OCI-LY7 (cell line): ENCODE measurements around the gene KRTAP5-6. TPM values are rescaled to one million over a fixed set of nuclear protein-coding genes. Genes with fewer than 3 reads are reported as not detected.
A peak's percentile ranks its signal among the peaks of the same experiment; 100 is the strongest.

Experiments
- BruUV-seq: library from RNA; stranded (reverse); fragments of 400-500 nt; replicated peaks from 2 replicates; lab custom pipeline; 2021; lab: Mats Ljungman, UMichigan
- CTCF ChIA-PET: fragments of 300-600 bp; sonication (Branson Sonifier 250); formaldehyde crosslinking; loops from one replicate; lab custom pipeline; 2022; ENCODE audit warnings: antibody characterized with exemption; ENCODE audit not compliant: unreplicated experiment; lab: Charles Lee
- POLR2A ChIA-PET: fragments of 300-600 bp; sonication (Branson Sonifier 250); formaldehyde crosslinking; loops from one replicate; lab custom pipeline; 2022; ENCODE audit warnings: antibody characterized with exemption; lab: Charles Lee
- DNase-seq: peaks from one replicate; pipeline ENCODE4 v3.0.0-alpha.2; 2015; ENCODE audit warnings: low spot score
- H2AFZ ChIP-seq: fragments of 200-600 bp; sonication (generic), shearing (Covaris generic); 2 replicates; pipeline ENCODE4 v1.6.1; 2014; ENCODE audit warnings: mild to moderate bottlenecking, antibody characterized with exemption, low read length, moderate library complexity
- H3K27ac ChIP-seq: fragments of 200-600 bp; sonication (generic); 2 replicates; pipeline ENCODE4 v1.5.1; 2014; ENCODE audit warnings: mixed run types, low read depth, mild to moderate bottlenecking, moderate library complexity, low read length, inconsistent platforms; ENCODE audit not compliant: poor library complexity, severe bottlenecking
- H3K36me3 ChIP-seq: fragments of 200-600 bp; sonication (generic); 2 replicates; pipeline ENCODE4 v1.6.1; 2014; ENCODE audit warnings: mild to moderate bottlenecking, antibody characterized with exemption, low read length, moderate library complexity, mixed read lengths; ENCODE audit not compliant: insufficient read depth
- H3K4me1 ChIP-seq: fragments of 200-600 bp; sonication (generic); 2 replicates; pipeline ENCODE4 v1.5.1; 2014; ENCODE audit warnings: mild to moderate bottlenecking, low read length; ENCODE audit not compliant: insufficient read depth, poor library complexity, severe bottlenecking
- H3K4me2 ChIP-seq: fragments of 200-600 bp; sonication (generic); 2 replicates; pipeline ENCODE4 v1.6.1; 2014; ENCODE audit warnings: mild to moderate bottlenecking, low read length
- H3K4me3 ChIP-seq: fragments of 200-600 bp; sonication (generic); 2 replicates; pipeline ENCODE4 v1.5.1; 2014; ENCODE audit warnings: mild to moderate bottlenecking, low read depth, low read length; ENCODE audit not compliant: poor library complexity, severe bottlenecking
- H3K79me2 ChIP-seq: fragments of 200-600 bp; sonication (generic); 2 replicates; pipeline ENCODE4 v1.6.1; 2016; ENCODE audit warnings: low read depth, mild to moderate bottlenecking, low read length, moderate library complexity, mixed read lengths; ENCODE audit not compliant: insufficient read depth
- H3K9me2 ChIP-seq: fragments of 200-600 bp; sonication (generic); 2 replicates; pipeline ENCODE4 v1.6.1; 2016; ENCODE audit warnings: mild to moderate bottlenecking, low read length, mixed read lengths; ENCODE audit not compliant: insufficient read depth
- H3K9me3 ChIP-seq: fragments of 200-600 bp; sonication (generic); 2 replicates; pipeline ENCODE4 v1.6.1; 2014; ENCODE audit warnings: mild to moderate bottlenecking, mixed run types, low read length, mixed read lengths
- H4K20me1 ChIP-seq: fragments of 200-600 bp; sonication (generic); 2 replicates; pipeline ENCODE4 v1.6.1; 2014; ENCODE audit warnings: mild to moderate bottlenecking, antibody characterized with exemption, low read length, moderate library complexity, mixed read lengths; ENCODE audit not compliant: insufficient read depth
- CTCF ChIP-seq: fragments of 200-600 bp; sonication (generic); conservative IDR thresholded peaks from 2 replicates; pipeline ENCODE4 v1.5.1; 2014; ENCODE audit warnings: mild to moderate bottlenecking, antibody characterized with exemption, low read length, moderate library complexity, mixed read lengths
- EZH2phosphoT487 ChIP-seq: fragments of 200-600 bp; sonication (generic); IDR thresholded peaks from 2 replicates; pipeline ENCODE4 v1.6.1; 2018; ENCODE audit warnings: low read depth, borderline replicate concordance, mild to moderate bottlenecking, mixed run types, antibody characterized with exemption, low read length, moderate library complexity, mixed read lengths
- intact Hi-C: fragments of 100-400 bp; cut with micrococcal nuclease; formaldehyde crosslinking; loops from one replicate; pipeline ENCODE4 v1.10.0; 2022; ENCODE audit not compliant: unreplicated experiment
- total RNA-seq, 2 experiments: library from RNA; depleted of rRNA in 1 of 2; stranded (reverse); fragments of >200 nt in 1 of 2; shearing (Covaris generic) in 1 of 2; gene quantifications; 2 replicates each; pipeline ENCODE4 v1.2.3, GENCODE V29; 2014 to 2022

KRTAP5-6 gene
- total RNA-seq, 2 experiments from 2014 or later, result not detected

GRCh38 chr11:1652442-1652770 lies 44.6 kb upstream of the KRTAP5-6 start:
- H3K9me2 ChIP-seq, result no peaks in the 10 kb centered on the region
- ChIA-PET POLR2A (no interaction called here), CTCF (interaction anchor here (0.5 to 1.0 kb wide), 5 partner anchors 8 to 176 kb away, joined by 3 to 4 read pairs (median 3); no protein-coding TSS in a partner anchor)
- intact Hi-C loops, result loop anchor here (1.0 to 10.0 kb wide), 3 partner anchors 40 to 502 kb away; no protein-coding TSS in a partner anchor
- H3K4me3 ChIP-seq, result no peak overlapping the region
- H4K20me1 ChIP-seq, result no peaks in the 10 kb centered on the region
- no peaks in the 10 kb centered on the region for H3K9me3 ChIP-seq
- DNase-seq, result no peak
- no peak for TF ChIP-seq EZH2phosphoT487
- TF ChIP-seq CTCF, result no peak
- no peak overlapping the region for H3K27ac ChIP-seq
- H2AFZ ChIP-seq, result no peak overlapping the region
- no peaks in the 10 kb centered on the region for H3K4me1 ChIP-seq
- no TSS peak for BruUV-seq
- no peaks in the 10 kb centered on the region for H3K79me2 ChIP-seq
- H3K36me3 ChIP-seq, result no peaks in the 10 kb centered on the region
- no peak overlapping the region for H3K4me2 ChIP-seq

- Histone ChIP-seq H3K36me3 (no peaks in the 10 kb centered on the region), H3K27ac (no peak overlapping the region), H2AFZ (no peak overlapping the region), H3K4me1 (no peaks in the 10 kb centered on the region), H3K9me3 (no peaks in the 10 kb centered on the region), H3K4me2 (no peak overlapping the region), H3K4me3 (no peak overlapping the region), H3K79me2 (no peaks in the 10 kb centered on the region), H4K20me1 (no peaks in the 10 kb centered on the region), H3K9me2 (no peaks in the 10 kb centered on the region)
- intact Hi-C loops, result loop anchor here (1.0 to 10.0 kb wide), 3 partner anchors 39 to 502 kb away; no protein-coding TSS in a partner anchor
- DNase-seq, result peak; percentile 57
- TF ChIP-seq EZH2phosphoT487 (no peak), CTCF (peak; percentile 96)
- no TSS peak for BruUV-seq
- ChIA-PET POLR2A (no interaction called here), CTCF (interaction anchor here (0.6 to 1.0 kb wide), 4 partner anchors 8 to 176 kb away, joined by 3 to 4 read pairs (median 3); no protein-coding TSS in a partner anchor)
Measured at GRCh38 chr11:1652771-1653540, 44.0 kb upstream of the KRTAP5-6 start.
